HepG2 (cell line): ENCODE data around the gene ZBTB7B. TPM values are rescaled to one million over a fixed set of nuclear protein-coding genes. Genes with fewer than 3 reads are reported as not detected.

Experiments
- FOXK1 ChIP-seq: sonication (generic); formaldehyde crosslinking; IDR thresholded peaks from 2 replicates; pipeline ENCODE4 v1.4.0; 2020; ENCODE audit warnings: low read depth, missing genetic modification reagents, borderline replicate concordance
- GPN1 ChIP-seq: sonication (generic); formaldehyde crosslinking; IDR thresholded peaks from 2 replicates; pipeline ENCODE4 v1.5.1; 2020; ENCODE audit warnings: missing genetic modification reagents, borderline replicate concordance
- HNRNPK ChIP-seq: fragments of 200-400 bp; formaldehyde crosslinking; IDR thresholded peaks from 2 replicates; pipeline ENCODE4 v1.6.1; 2018; ENCODE audit warnings: low read length, low read depth, moderate library complexity, mild to moderate bottlenecking; ENCODE audit not compliant: poor library complexity, severe bottlenecking
- MED8 ChIP-seq: sonication (generic); formaldehyde crosslinking; IDR thresholded peaks from 2 replicates; pipeline ENCODE4 v1.8.1; 2023; ENCODE audit warnings: mild to moderate bottlenecking, missing genetic modification reagents; ENCODE audit not compliant: insufficient replicate concordance
- REST ChIP-seq, 2 experiments: IDR thresholded peaks; 2 replicates each; pipeline ENCODE4 v1.6.1; 2011 to 2012; ENCODE audit warnings: low read length in 2 of 2, borderline replicate concordance in 1 of 2, low read depth in 1 of 2, mild to moderate bottlenecking in 1 of 2, moderate library complexity in 1 of 2
- SCMH1 ChIP-seq: sonication (generic); formaldehyde crosslinking; IDR thresholded peaks from 2 replicates; pipeline ENCODE4 v1.9.0; 2021; ENCODE audit warnings: missing genetic modification reagents, mild to moderate bottlenecking, borderline replicate concordance
- USF2 ChIP-seq, 2 experiments: sonication (generic) in 1 of 2; formaldehyde crosslinking in 1 of 2; IDR thresholded peaks; 2 replicates each; pipeline versions ENCODE4 v1.5.1 to v1.6.1; 2011 to 2020; ENCODE audit warnings: borderline replicate concordance in 1 of 2, low read depth in 1 of 2, low read length in 1 of 2, mild to moderate bottlenecking in 1 of 2, missing genetic modification reagents in 1 of 2, moderate library complexity in 1 of 2
- ZNF407 ChIP-seq: sonication (generic); formaldehyde crosslinking; IDR thresholded peaks from one replicate; pipeline ENCODE4 v1.5.1; 2020; ENCODE audit warnings: mild to moderate bottlenecking, missing genetic modification reagents; ENCODE audit errors: not compliant biosample characterization
- ZNF775 ChIP-seq: sonication (generic); formaldehyde crosslinking; IDR thresholded peaks from 2 replicates; pipeline ENCODE4 v1.4.0; 2020; ENCODE audit warnings: missing genetic modification reagents, mild to moderate bottlenecking, moderate library complexity, borderline replicate concordance
- ZNF883 ChIP-seq: sonication (generic); formaldehyde crosslinking; IDR thresholded peaks from 2 replicates; pipeline ENCODE4 v1.5.1; 2020; ENCODE audit warnings: mild to moderate bottlenecking, missing genetic modification reagents; ENCODE audit errors: not compliant biosample characterization
- polyA plus RNA-seq, 8 experiments: library from polyadenylated mRNA; depleted of rRNA in 3 of 8; stranded (reverse) in 7 of 8; unstranded in 1 of 8; fragments of >200 nt; fragmentation: Illumina TruSeq in 4 of 8; extraction: Trizol in 4 of 8; gene quantifications; 2 replicates each; pipeline versions ENCODE4 v1.2.1 to v1.2.3, GENCODE V29; 2011 to 2016; ENCODE audit warnings: low read depth in 4 of 8, missing spikeins in 1 of 8, mixed read lengths in 1 of 8; ENCODE audit not compliant: insufficient read depth in 1 of 8
- total RNA-seq, 5 experiments: library from RNA; depleted of rRNA; stranded (reverse); fragments of >200 nt; fragmentation: Illumina TruSeq; extraction: Trizol; gene quantifications; 2 replicates each; pipeline ENCODE4 v1.2.3, GENCODE V29; 2016; ENCODE audit warnings: low read depth in 1 of 5
- TF ChIP-seq, protein P1 (sequence below): sonication (generic); formaldehyde crosslinking; IDR thresholded peaks from 2 replicates; pipeline ENCODE4 v1.5.0; 2020; ENCODE audit warnings: missing genetic modification reagents

Gene ZBTB7B
- total and polyA plus RNA-seq, 2 of the 13 experiments (the other 11 are each of a cell fraction or from before 2014, with no cell fraction given): 15.5 to 17.5 TPM

DNA sequence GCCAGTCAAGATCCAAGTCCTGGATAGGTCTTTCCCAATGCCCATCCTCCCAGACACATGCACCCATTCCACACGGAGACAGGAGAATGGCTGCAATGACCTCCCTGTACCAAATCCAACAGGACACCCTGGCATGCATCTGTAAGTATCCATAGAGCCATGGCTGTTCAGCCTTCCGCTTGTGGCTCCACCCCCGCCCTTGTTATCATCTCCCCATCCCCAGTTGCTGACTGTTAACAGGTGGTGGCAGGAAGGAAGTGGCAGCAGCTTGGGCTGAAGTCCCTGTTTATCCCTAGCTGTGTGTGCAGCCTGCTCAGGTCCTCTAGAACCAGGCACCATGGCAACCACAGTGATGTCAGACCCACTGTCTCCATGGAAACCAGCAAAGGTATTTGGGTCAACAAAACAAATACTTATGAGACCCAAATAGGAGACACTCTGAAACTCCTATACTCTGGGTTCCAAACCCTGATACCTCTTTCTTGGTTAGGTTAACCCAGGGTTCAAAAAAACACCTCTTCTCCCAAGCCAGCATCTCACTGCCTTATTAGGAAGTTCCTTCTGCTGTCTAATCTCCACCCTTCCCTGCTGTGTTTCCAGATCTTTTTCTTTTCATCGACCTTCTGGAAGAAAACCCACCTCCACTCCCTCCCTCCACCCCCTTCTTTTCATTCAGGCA, 47.4 kb upstream of the ZBTB7B start (continued):
- no peak for TF ChIP-seq ZNF407
- TF ChIP-seq MED8 (CRISPR knock-in tag): no peak
- TF ChIP-seq REST (IDR thresholded peaks at IDR 0.05; ENCODE audit: borderline replicate concordance in 1 of 2, low read depth in 1 of 2, low read length in 2 of 2): no peak
- TF ChIP-seq, protein P1, sequence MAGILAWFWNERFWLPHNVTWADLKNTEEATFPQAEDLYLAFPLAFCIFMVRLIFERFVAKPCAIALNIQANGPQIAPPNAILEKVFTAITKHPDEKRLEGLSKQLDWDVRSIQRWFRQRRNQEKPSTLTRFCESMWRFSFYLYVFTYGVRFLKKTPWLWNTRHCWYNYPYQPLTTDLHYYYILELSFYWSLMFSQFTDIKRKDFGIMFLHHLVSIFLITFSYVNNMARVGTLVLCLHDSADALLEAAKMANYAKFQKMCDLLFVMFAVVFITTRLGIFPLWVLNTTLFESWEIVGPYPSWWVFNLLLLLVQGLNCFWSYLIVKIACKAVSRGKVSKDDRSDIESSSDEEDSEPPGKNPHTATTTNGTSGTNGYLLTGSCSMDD: no peak
- no peak for TF ChIP-seq ZNF775 (CRISPR knock-in tag)
- no peak for TF ChIP-seq GPN1
- TF ChIP-seq ZNF883 (CRISPR knock-in tag): no peak
- TF ChIP-seq SCMH1 (CRISPR knock-in tag): no peak
- TF ChIP-seq USF2 (IDR thresholded peaks at IDR 0.05; ENCODE audit: low read depth, low read length): no peak
- no peak for TF ChIP-seq USF2 (CRISPR knock-in tag; IDR thresholded peaks at IDR 0.05; ENCODE audit: borderline replicate concordance)
- 0 out of 2 replicates have a peak, but pooled peaks have one; percentile 19 for TF ChIP-seq FOXK1
- TF ChIP-seq HNRNPK: no peak
